ENCODE results near the gene CAMK1G.

DNA sequence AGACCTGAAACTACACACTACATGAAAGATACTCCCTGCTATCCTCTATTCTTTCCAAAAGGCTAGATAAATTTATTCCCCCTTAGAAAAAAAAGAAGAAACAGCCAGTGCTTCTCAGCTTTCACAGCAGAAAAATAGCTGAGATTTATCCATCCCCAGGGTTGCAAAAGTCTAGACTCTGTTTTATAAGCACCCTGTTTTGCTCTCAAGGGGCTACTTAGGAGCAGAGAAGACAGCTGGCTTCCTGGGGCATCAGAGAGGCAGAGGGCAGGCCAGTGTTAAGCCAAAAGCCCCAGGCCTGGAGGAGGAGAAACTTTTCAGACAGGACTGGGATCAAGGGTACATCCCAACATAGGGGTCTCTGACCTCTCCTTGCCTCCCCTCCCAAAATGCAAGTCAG lies 64.8 kb downstream of the CAMK1G start:
- TF ChIP-seq EZH2 (IDR thresholded peaks at IDR 0.05; ENCODE audit: insufficient read depth, poor library complexity, severe bottlenecking) (no peak), EZH2phosphoT487 (IDR thresholded peaks at IDR 0.05; ENCODE audit: insufficient read depth, low read depth) (no peak)
